CD14-positive monocyte (primary cell): ENCODE results near the gene APOO. TPM values are rescaled to one million over a fixed set of nuclear protein-coding genes. Genes with fewer than 3 reads are reported as not detected.

Experiments
- DNase-seq, 3 donors: peaks; one replicate each; pipeline ENCODE4 v3.0.0-alpha.2; 2011 to 2022
- H2AFZ ChIP-seq: 2 replicates; pipeline ENCODE4 v1.6.0; 2012; ENCODE audit warnings: mild to moderate bottlenecking, low read depth, low read length, inconsistent platforms; ENCODE audit not compliant: insufficient read depth, poor library complexity, severe bottlenecking
- H3K27ac ChIP-seq, 2 donors: 1 replicate in 1 of 2; 2 replicates in 1 of 2; pipeline ENCODE4 v1.5.1; 2012 to 2013; ENCODE audit warnings: low read length in 2 of 2, control low read depth in 1 of 2, inconsistent platforms in 1 of 2, low read depth in 1 of 2, mild to moderate bottlenecking in 1 of 2
- H3K27me3 ChIP-seq, 2 donors: one replicate each; pipeline versions ENCODE4 v1.6.0 to v1.6.1; 2011 to 2013; ENCODE audit warnings: low read length in 2 of 2; ENCODE audit not compliant: control insufficient read depth in 2 of 2, insufficient read depth in 2 of 2
- H3K36me3 ChIP-seq, 2 donors: replicated peaks in 1 of 2; 1 replicate in 1 of 2; 2 replicates in 1 of 2; pipeline versions ENCODE4 v1.5.1 to v1.6.1; 2012 to 2013; ENCODE audit warnings: low read length in 2 of 2, control low read depth in 1 of 2, inconsistent platforms in 1 of 2, mild to moderate bottlenecking in 1 of 2; ENCODE audit not compliant: insufficient read depth in 2 of 2, control insufficient read depth in 1 of 2
- H3K4me1 ChIP-seq, 2 donors: 1 replicate in 1 of 2; 2 replicates in 1 of 2; pipeline versions ENCODE4 v1.5.1 to v1.6.1; 2012 to 2013; ENCODE audit warnings: low read length in 2 of 2, control low read depth in 1 of 2, inconsistent platforms in 1 of 2, mild to moderate bottlenecking in 1 of 2, moderate library complexity in 1 of 2; ENCODE audit not compliant: insufficient read depth in 2 of 2, control insufficient read depth in 1 of 2
- H3K4me2 ChIP-seq: replicated peaks from 2 replicates; pipeline ENCODE3; 2012; ENCODE audit warnings: low read length, moderate library complexity, mild to moderate bottlenecking; ENCODE audit not compliant: poor library complexity, severe bottlenecking; ENCODE audit errors: extremely low read depth
- H3K4me3 ChIP-seq, 3 experiments: fragments of 200-600 bp in 1 of 3; sonication (generic) in 1 of 3; replicated peaks in 1 of 3; 1 replicate in 2 of 3; 2 replicates in 1 of 3; pipeline ENCODE4 v1.5.1; 2011 to 2013; ENCODE audit warnings: low read length in 3 of 3, mild to moderate bottlenecking in 3 of 3, control low read depth in 2 of 3, low read depth in 2 of 3, inconsistent platforms in 1 of 3, moderate library complexity in 1 of 3
- H3K79me2 ChIP-seq: 2 replicates; pipeline ENCODE4 v1.6.0; 2012; ENCODE audit warnings: mild to moderate bottlenecking, control low read depth, inconsistent platforms, low read length, moderate library complexity; ENCODE audit not compliant: insufficient read depth
- H3K9ac ChIP-seq: 2 replicates; pipeline ENCODE4 v1.6.0; 2017; ENCODE audit warnings: low read length, mild to moderate bottlenecking; ENCODE audit not compliant: insufficient read depth, poor library complexity, severe bottlenecking
- H3K9me3 ChIP-seq, 2 donors: replicated peaks in 1 of 2; 1 replicate in 1 of 2; 2 replicates in 1 of 2; pipeline versions ENCODE4 v1.5.1 to v1.6.1; 2012 to 2013; ENCODE audit warnings: low read length in 2 of 2, control low read depth in 1 of 2; ENCODE audit not compliant: control insufficient read depth in 1 of 2, insufficient read depth in 1 of 2
- H4K20me1 ChIP-seq: 2 replicates; pipeline ENCODE4 v1.6.0; 2012; ENCODE audit warnings: mild to moderate bottlenecking, low read length, control low read depth, moderate library complexity; ENCODE audit not compliant: insufficient read depth
- H3K27ac Mint-ChIP-seq, 7 donors: one replicate each; pipeline ENCODE4 v1.8.0; 2020; ENCODE audit warnings: mild to moderate bottlenecking in 7 of 7, mixed read lengths in 7 of 7, moderate library complexity in 6 of 7, inconsistent platforms in 2 of 7
- H3K27me3 Mint-ChIP-seq, 3 donors: one replicate each; pipeline ENCODE4 v1.8.0; 2021 to 2022; ENCODE audit warnings: low read depth in 3 of 3, mild to moderate bottlenecking in 3 of 3, mixed read lengths in 3 of 3, moderate library complexity in 3 of 3, inconsistent platforms in 1 of 3
- H3K36me3 Mint-ChIP-seq, 2 donors: one replicate each; pipeline ENCODE4 v1.8.0; 2020; ENCODE audit warnings: mixed read lengths in 2 of 2, inconsistent platforms in 1 of 2, mild to moderate bottlenecking in 1 of 2
- H3K4me1 Mint-ChIP-seq: one replicate; pipeline ENCODE4 v1.8.0; 2020; ENCODE audit warnings: mild to moderate bottlenecking, mixed read lengths
- H3K4me3 Mint-ChIP-seq, 2 donors: one replicate each; pipeline ENCODE4 v1.8.0; 2020; ENCODE audit warnings: mild to moderate bottlenecking in 2 of 2, mixed read lengths in 2 of 2, moderate library complexity in 1 of 2
- H3K9me3 Mint-ChIP-seq, 7 donors: one replicate each; pipeline ENCODE4 v1.8.0; 2020 to 2022; ENCODE audit warnings: mixed read lengths in 7 of 7, mild to moderate bottlenecking in 6 of 7, moderate library complexity in 6 of 7, inconsistent platforms in 2 of 7
- WGBS: methylation state at CpG from one replicate; pipeline ENCODE4 v1.1.5; 2013; ENCODE audit warnings: missing lambda C conversion rate; ENCODE audit not compliant: insufficient coverage; 5-methylcytosine and 5-hydroxymethylcytosine counted together
- intact Hi-C, 2 donors: fragments of 100-400 bp; cut with micrococcal nuclease; formaldehyde crosslinking; loops; one replicate each; pipeline versions ENCODE4 v1.15.0 to v1.15.1; 2023
- polyA plus RNA-seq, 3 donors: library from polyadenylated mRNA; depleted of rRNA in 1 of 3; unstranded in 2 of 3; stranded (reverse) in 1 of 3; fragments of 300-500 nt in 2 of 3; fragments of >200 nt in 1 of 3; fragmentation: Illumina TruSeq in 2 of 3; gene quantifications; 1 replicate in 2 of 3; 2 replicates in 1 of 3; pipeline ENCODE4 v1.2.3, GENCODE V29; 2012 to 2021
- TF ChIP-seq, protein P1 (sequence below): fragments of 200-600 bp; IDR thresholded peaks from one replicate; pipeline ENCODE4 v1.8.0; 2022; ENCODE audit warnings: antibody characterized with exemption, mild to moderate bottlenecking

APOO gene
- polyA plus RNA-seq, 3 donors, result 3.3 to 8.3 (median 4.6) TPM

DNA sequence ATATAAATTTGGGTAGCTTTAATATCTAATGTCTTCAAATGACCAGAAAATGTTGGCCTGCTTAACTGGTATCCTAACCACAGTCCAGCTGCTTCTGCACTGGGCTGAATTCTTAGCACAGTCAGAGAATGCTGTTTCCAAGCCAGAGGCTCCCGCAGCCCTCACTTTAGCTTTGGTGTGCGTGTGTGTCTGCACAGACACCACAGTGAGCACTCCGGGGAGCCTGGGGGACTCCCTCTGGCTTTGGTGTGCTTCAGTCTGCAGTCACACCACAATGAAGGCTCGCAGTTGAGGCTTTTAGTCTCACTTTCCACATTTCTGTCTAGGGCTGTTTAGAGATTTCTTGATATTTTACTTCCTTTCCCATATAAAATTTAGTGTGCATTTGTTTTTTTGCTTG lies 53.6 kb downstream of the APOO start:
- H4K20me1 ChIP-seq, result no peaks in the 10 kb centered on the region
- no peak overlapping the region for H3K4me2 ChIP-seq
- H3K4me3 ChIP-seq, result no peak overlapping the region
- no peak overlapping the region for H3K9ac ChIP-seq
- peaks cover 0 to 2% of the 10 kb centered on the region in 2 donors for H3K36me3 Mint-ChIP-seq
- no peak overlapping the region for H3K4me3 Mint-ChIP-seq
- H2AFZ ChIP-seq, result no peak overlapping the region
- DNase-seq, result no peak
- H3K36me3 ChIP-seq, result no peaks in the 10 kb centered on the region
- H3K27ac Mint-ChIP-seq, result peak overlapping the region in 3 of 7 donors; percentile 13 to 69 (median 35)
- H3K4me1 Mint-ChIP-seq, result peaks cover 21% of the 10 kb centered on the region
- TF ChIP-seq, protein P1, sequence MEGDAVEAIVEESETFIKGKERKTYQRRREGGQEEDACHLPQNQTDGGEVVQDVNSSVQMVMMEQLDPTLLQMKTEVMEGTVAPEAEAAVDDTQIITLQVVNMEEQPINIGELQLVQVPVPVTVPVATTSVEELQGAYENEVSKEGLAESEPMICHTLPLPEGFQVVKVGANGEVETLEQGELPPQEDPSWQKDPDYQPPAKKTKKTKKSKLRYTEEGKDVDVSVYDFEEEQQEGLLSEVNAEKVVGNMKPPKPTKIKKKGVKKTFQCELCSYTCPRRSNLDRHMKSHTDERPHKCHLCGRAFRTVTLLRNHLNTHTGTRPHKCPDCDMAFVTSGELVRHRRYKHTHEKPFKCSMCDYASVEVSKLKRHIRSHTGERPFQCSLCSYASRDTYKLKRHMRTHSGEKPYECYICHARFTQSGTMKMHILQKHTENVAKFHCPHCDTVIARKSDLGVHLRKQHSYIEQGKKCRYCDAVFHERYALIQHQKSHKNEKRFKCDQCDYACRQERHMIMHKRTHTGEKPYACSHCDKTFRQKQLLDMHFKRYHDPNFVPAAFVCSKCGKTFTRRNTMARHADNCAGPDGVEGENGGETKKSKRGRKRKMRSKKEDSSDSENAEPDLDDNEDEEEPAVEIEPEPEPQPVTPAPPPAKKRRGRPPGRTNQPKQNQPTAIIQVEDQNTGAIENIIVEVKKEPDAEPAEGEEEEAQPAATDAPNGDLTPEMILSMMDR, result no peak
- H3K79me2 ChIP-seq, result no peaks in the 10 kb centered on the region
- intact Hi-C loops, result loop anchor here in 1 of 2 donors (10.0 kb wide), 1 partner anchor 69 kb away; the partner anchor contains the start of gene SAT1
- peaks cover 26 to 28% of the 10 kb centered on the region in 2 donors for H3K4me1 ChIP-seq
- 94% methylated on average over 3 of the region's 4 CpGs for WGBS
- peaks cover 0 to 3% (median 0%) of the 10 kb centered on the region in 7 donors for H3K9me3 Mint-ChIP-seq
- no peaks in the 10 kb centered on the region for H3K9me3 ChIP-seq
- H3K27me3 ChIP-seq, result no peaks in the 10 kb centered on the region
- peaks cover 0 to 6% (median 2%) of the 10 kb centered on the region in 3 donors for H3K27me3 Mint-ChIP-seq
- no peak overlapping the region for H3K27ac ChIP-seq

DNA sequence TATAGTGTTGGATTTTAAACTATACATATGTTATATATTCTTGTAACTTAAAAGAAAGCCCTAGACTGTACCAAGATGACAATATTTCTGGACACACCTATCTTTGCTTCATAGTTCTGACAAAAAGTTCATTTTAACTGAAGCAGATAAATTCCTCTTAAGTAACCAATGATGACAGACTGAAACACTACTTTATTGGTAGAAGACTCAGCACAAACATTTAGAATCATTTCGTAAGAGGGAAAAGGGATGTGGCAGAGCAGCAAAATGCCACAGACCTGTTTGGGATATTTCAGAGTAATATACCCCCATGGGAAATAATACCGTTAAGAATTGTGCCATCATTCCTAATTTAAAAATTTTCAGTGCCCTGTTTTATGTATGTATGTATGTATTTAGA lies 56.2 kb downstream of the APOO start:
- Histone ChIP-seq H3K4me1 (peaks cover 26 to 28% of the 10 kb centered on the region in 2 donors), H3K9me3 (no peaks in the 10 kb centered on the region), H3K9ac (no peak overlapping the region), H2AFZ (no peak overlapping the region), H3K4me2 (no peak overlapping the region), H3K4me3 (no peak overlapping the region), H3K27ac (no peak overlapping the region), H3K79me2 (no peaks in the 10 kb centered on the region), H4K20me1 (no peaks in the 10 kb centered on the region), H3K36me3 (no peaks in the 10 kb centered on the region), H3K27me3 (no peaks in the 10 kb centered on the region)
- no peak overlapping the region for H3K4me3 Mint-ChIP-seq
- intact Hi-C loops, result loop anchor here in 1 of 2 donors (10.0 kb wide), 1 partner anchor 67 kb away; the partner anchor contains the start of gene SAT1
- TF ChIP-seq, protein P1, result no peak
- H3K36me3 Mint-ChIP-seq, result no peaks in the 10 kb centered on the region
- H3K27ac Mint-ChIP-seq, result peak overlapping the region in 4 of 7 donors; percentile 42 to 87 (median 79)
- H3K4me1 Mint-ChIP-seq, result peaks cover 21% of the 10 kb centered on the region
- peaks cover 0 to 5% (median 0%) of the 10 kb centered on the region in 7 donors for H3K9me3 Mint-ChIP-seq
- DNase-seq, result peak in 2 of 3 donors; percentile 25 to 38
- H3K27me3 Mint-ChIP-seq, result peaks cover 0 to 5% (median 0%) of the 10 kb centered on the region in 3 donors
- no CpG with 5 or more reads among the region's 2 CpGs for WGBS
